Upper lobe of left lung (tissue), 6 donors: Measurements from ENCODE around the gene UMAD1. TPM values are rescaled to one million over a fixed set of nuclear protein-coding genes. Genes with fewer than 3 reads are reported as not detected.

Experiments used
- ATAC-seq, 2 donors: fragments of 200-7000 bp; cut with Tn5 transposase; one replicate each; pipeline ENCODE4 v1.9.1; 2022; ENCODE audit warnings: mild to moderate bottlenecking in 2 of 2, moderate library complexity in 2 of 2; ENCODE audit not compliant: low FRiP score in 2 of 2
- DNase-seq, 2 donors: peaks; one replicate each; pipeline ENCODE4 v3.0.0-alpha.2; 2019 to 2020
- H3K27ac ChIP-seq, 4 donors: fragments of 200-600 bp; sonication (generic); one replicate each; pipeline ENCODE4 v1.5.1; 2016 to 2019
- H3K27me3 ChIP-seq, 4 donors: fragments of 200-600 bp; sonication (generic); one replicate each; pipeline ENCODE4 v1.5.1; 2017 to 2019
- H3K36me3 ChIP-seq, 4 donors: fragments of 200-600 bp; sonication (generic); one replicate each; pipeline ENCODE4 v1.5.1; 2016 to 2019
- H3K4me1 ChIP-seq, 4 donors: fragments of 200-600 bp; sonication (generic); one replicate each; pipeline ENCODE4 v1.5.1; 2018 to 2019
- H3K4me3 ChIP-seq, 4 donors: fragments of 200-600 bp; sonication (generic); one replicate each; pipeline ENCODE4 v1.5.1; 2017 to 2019; ENCODE audit warnings: mild to moderate bottlenecking in 2 of 4, moderate library complexity in 1 of 4
- H3K9me3 ChIP-seq, 4 donors: fragments of 200-600 bp; sonication (generic); one replicate each; pipeline ENCODE4 v1.5.1; 2018 to 2019
- EP300 ChIP-seq, 4 donors: sonication (generic); formaldehyde crosslinking; IDR thresholded peaks; one replicate each; pipeline ENCODE4 v1.5.1; 2017; ENCODE audit warnings: antibody characterized with exemption in 4 of 4, control low read depth in 2 of 4
- POLR2A ChIP-seq, 4 donors: fragments of 450-650 bp; IDR thresholded peaks; one replicate each; pipeline ENCODE4 v1.5.1; 2016 to 2017; ENCODE audit warnings: antibody characterized with exemption in 4 of 4, mild to moderate bottlenecking in 2 of 4
- POLR2AphosphoS5 ChIP-seq, 2 donors: sonication (generic); formaldehyde crosslinking; IDR thresholded peaks; one replicate each; pipeline ENCODE4 v1.5.1; 2017; ENCODE audit warnings: antibody characterized with exemption in 2 of 2
- WGBS, 2 donors: methylation state at CpG; one replicate each; pipeline ENCODE4 v1.1.5; 2017 to 2018; 5-methylcytosine and 5-hydroxymethylcytosine counted together
- total RNA-seq, 6 donors: library from RNA; depleted of rRNA in 4 of 6; stranded (reverse); fragments of >200 nt in 4 of 6; gene quantifications; one replicate each; pipeline versions ENCODE4 v1.1.0 to v1.2.1, GENCODE V29; 2016 to 2021
- TF ChIP-seq, protein P1 (sequence below), 6 experiments: fragments of 450-650 bp in 4 of 6; fragments of 200-600 bp in 2 of 6; sonication (generic) in 2 of 6; IDR thresholded peaks; one replicate each; pipeline ENCODE4 v1.5.1; 2016 to 2019; ENCODE audit warnings: antibody characterized with exemption in 6 of 6
- donor health status: DM: no; HTN: no; CAD: no; lungs with moderate emphysema.
- donor health status: DM: no; HTN: yes; CAD: no; lungs with severe emphysema.

The UMAD1 gene
- total RNA-seq, 6 donors from 2014 or later: 8.4 to 29.7 (median 13.3) TPM

DNA sequence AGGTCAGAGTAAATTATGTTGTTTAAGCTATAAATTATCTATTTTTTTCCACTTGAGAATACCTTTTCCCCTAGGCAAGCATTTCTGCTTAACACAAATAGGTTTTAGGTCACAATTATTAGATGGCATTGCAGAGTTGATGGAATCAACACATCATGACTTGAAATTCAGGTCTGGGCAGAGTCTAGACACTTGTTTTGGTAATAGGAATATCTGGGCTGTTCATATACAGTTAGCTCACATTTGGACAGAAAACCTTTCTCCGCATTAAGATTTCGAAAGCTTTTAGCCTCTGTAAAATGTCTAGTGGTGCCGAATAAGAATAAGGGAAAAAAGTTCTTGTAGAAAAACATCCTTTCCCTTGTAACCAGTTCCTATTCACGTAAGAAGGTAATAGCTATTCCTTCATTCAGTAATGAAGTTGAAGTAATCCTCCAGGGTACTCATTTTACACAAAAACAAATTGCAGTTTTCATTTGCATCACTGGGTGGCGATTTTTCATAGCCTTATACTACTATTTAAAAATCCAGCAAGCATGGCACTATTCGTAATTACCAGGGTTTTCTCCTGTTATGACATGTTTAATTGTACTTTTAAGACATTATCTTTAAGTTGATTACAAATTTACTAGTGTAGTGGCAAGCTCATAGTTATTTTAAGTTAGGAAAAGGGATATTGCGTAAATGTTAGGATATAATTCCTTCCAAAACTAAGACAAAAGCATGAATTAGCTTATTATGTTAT lies 40.8 kb downstream of the UMAD1 start:
- 33 to 36% methylated on average over 7 of the region's 7 CpGs for WGBS, 2 donors
- no peak for TF ChIP-seq POLR2AphosphoS5 (IDR thresholded peaks at IDR 0.05)
- TF ChIP-seq, protein P1, sequence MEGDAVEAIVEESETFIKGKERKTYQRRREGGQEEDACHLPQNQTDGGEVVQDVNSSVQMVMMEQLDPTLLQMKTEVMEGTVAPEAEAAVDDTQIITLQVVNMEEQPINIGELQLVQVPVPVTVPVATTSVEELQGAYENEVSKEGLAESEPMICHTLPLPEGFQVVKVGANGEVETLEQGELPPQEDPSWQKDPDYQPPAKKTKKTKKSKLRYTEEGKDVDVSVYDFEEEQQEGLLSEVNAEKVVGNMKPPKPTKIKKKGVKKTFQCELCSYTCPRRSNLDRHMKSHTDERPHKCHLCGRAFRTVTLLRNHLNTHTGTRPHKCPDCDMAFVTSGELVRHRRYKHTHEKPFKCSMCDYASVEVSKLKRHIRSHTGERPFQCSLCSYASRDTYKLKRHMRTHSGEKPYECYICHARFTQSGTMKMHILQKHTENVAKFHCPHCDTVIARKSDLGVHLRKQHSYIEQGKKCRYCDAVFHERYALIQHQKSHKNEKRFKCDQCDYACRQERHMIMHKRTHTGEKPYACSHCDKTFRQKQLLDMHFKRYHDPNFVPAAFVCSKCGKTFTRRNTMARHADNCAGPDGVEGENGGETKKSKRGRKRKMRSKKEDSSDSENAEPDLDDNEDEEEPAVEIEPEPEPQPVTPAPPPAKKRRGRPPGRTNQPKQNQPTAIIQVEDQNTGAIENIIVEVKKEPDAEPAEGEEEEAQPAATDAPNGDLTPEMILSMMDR (IDR thresholded peaks at IDR 0.05): peak; percentile 29 to 73 (median 58)
- Histone ChIP-seq H3K4me3 (no peak overlapping the region), H3K27ac (peak overlapping the region in 2 of 4 donors; percentile 48 to 60), H3K27me3 (no peaks in the 10 kb centered on the region), H3K9me3 (peaks cover 0 to 3% (median 0%) of the 10 kb centered on the region in 4 donors), H3K36me3 (peaks cover 0 to under 1% (median 0%) of the 10 kb centered on the region in 4 donors), H3K4me1 (peaks cover 4 to 16% (median 12%) of the 10 kb centered on the region in 4 donors)
- ATAC-seq (peak; percentile 57 to 86), DNase-seq (no peak)

DNA sequence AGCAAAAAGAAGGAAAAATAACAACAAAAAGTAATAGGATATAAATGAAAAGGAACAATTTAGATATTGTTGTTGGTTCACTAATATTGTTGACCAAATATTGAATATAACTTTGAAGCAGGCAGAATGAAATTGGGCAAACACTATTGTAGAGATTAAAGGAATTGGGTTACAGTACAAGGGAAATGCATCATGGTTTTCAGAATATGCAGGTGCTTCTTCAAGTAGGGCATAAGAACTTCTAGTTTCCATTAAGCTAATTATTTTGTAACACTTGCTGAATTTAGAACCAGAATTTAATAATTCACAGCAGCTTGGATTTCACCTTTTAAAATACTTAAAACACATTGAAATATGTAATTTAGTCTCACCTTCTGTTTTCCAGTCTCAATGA lies 41.4 kb downstream of the UMAD1 start:
- H3K9me3 ChIP-seq: peaks cover 0 to 3% (median 0%) of the 10 kb centered on the region in 4 donors
- no peak overlapping the region for H3K4me3 ChIP-seq
- H3K27ac ChIP-seq: peak overlapping the region in 1 of 4 donors; percentile 60
- H3K27me3 ChIP-seq: no peaks in the 10 kb centered on the region
- TF ChIP-seq POLR2A (IDR thresholded peaks at IDR 0.05) (no peak), EP300 (IDR thresholded peaks at IDR 0.05) (no peak), POLR2AphosphoS5 (IDR thresholded peaks at IDR 0.05) (no peak)
- TF ChIP-seq, protein P1 (IDR thresholded peaks at IDR 0.05): no peak
- ATAC-seq (no peak), DNase-seq (no peak)
- H3K36me3 ChIP-seq: no peaks in the 10 kb centered on the region
- peaks cover 7 to 19% (median 16%) of the 10 kb centered on the region in 4 donors for H3K4me1 ChIP-seq

- H3K9me3 ChIP-seq: no peaks in the 10 kb centered on the region
- H3K27me3 ChIP-seq: no peaks in the 10 kb centered on the region
- no peak for DNase-seq
- ATAC-seq: no peak
- no peak overlapping the region for H3K4me3 ChIP-seq
- peaks cover 15 to 28% (median 23%) of the 10 kb centered on the region in 4 donors for H3K4me1 ChIP-seq
- TF ChIP-seq, protein P1 (IDR thresholded peaks at IDR 0.05): no peak
- TF ChIP-seq POLR2AphosphoS5 (IDR thresholded peaks at IDR 0.05): no peak
- TF ChIP-seq POLR2A (IDR thresholded peaks at IDR 0.05): no peak
- H3K27ac ChIP-seq: no peak overlapping the region
- WGBS, 2 donors: 48 to 58% methylated on average over 5 of the region's 5 CpGs
- no peaks in the 10 kb centered on the region for H3K36me3 ChIP-seq
Observed at GRCh38 chr7:7682861-7683260, 42.3 kb downstream of the UMAD1 start.

GRCh38 chr7:7686811-7687508 lies 46.4 kb downstream of the UMAD1 start:
- Histone ChIP-seq H3K9me3 (no peaks in the 10 kb centered on the region), H3K4me1 (peaks cover 13 to 17% (median 14%) of the 10 kb centered on the region in 4 donors), H3K36me3 (no peaks in the 10 kb centered on the region), H3K27me3 (no peaks in the 10 kb centered on the region), H3K27ac (no peak overlapping the region), H3K4me3 (no peak overlapping the region)
- ATAC-seq (no peak), DNase-seq (no peak)
- WGBS, 2 donors: 59 to 67% methylated on average over 2 of the region's 2 CpGs
- no peak for TF ChIP-seq EP300 (IDR thresholded peaks at IDR 0.05)
- no peak for TF ChIP-seq POLR2AphosphoS5 (IDR thresholded peaks at IDR 0.05)
- no peak for TF ChIP-seq POLR2A (IDR thresholded peaks at IDR 0.05)
- TF ChIP-seq, protein P1 (IDR thresholded peaks at IDR 0.05): no peak
